Stimulated activated CD8-positive, alpha-beta memory T cell treated with anti-CD3 and anti-CD28 coated beads, Interleukin-7, amount 100 ng/mL, for 48 hours (primary cell): ENCODE data around the gene JAK1.
"Not testable (repeated sequence)": the region's sequence is repeated elsewhere in the genome, so short reads cannot be mapped to it uniquely, and the experiment has no call there.

Experiments
- DNase-seq, 2 donors: peaks; one replicate each; pipeline ENCODE4 v3.0.0-alpha.2; 2020; ENCODE audit warnings: low read depth in 1 of 2; ENCODE audit errors: extremely low read depth in 1 of 2

Gene JAK1

DNA sequence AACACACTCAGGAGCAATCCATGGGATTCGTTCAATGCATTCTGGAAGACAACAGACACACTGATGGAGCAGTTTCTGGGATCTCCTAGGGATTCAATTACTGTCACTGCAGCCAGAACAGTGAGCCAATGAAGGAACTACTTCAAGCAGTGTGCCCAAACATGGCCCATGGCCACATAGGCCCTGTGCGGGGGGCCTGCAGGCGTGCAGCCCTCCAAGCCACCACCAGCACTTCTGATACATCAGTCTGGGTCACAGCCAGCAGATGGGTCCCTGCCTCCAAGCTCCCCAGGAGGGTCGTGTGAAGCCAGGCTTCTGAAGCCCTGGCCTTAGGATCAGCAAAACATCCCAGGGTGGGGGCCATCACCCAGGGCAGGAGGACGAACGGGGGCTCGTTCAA is 122.2 kb downstream of the JAK1 start:
- no peak for DNase-seq

DNA sequence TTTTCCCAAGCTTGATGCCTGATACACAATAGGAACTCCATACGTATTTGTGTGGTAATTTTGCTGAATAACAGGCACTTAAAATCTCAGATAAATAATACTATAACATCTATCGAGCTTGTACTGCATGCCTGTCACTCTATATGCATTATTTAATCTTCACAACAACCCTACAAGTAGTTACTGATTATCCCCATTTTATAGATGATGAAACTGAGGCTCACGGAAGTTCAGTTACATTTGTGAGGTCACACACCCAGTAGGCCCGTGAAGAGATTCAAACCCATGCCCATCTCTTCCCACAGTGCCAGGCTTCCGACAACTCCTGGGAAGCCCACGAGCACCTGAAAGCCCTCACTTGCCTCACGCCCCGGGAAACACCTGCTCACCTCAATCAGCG is 122.7 kb downstream of the JAK1 start:
- DNase-seq: no peak

DNA sequence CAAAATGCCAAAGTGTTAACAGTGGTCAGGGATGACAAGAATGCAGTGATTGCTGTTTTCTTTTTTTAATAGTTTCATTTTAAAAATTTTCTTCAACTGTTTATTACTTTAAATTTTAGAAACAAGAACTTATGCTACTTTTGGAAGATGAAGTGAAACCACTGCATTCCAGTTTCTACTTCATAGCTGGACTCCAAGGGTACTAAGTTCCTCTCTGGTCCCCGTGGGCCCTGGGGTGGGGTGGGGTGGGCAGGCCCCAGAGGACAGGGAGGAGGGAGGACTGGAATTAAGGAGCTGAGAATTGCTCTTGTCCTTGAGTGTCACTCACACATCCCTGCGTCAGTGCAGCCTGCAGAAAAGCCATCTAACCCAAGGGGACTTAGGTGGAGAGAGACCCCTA is 124.1 kb downstream of the JAK1 start:
- no peak for DNase-seq

DNA sequence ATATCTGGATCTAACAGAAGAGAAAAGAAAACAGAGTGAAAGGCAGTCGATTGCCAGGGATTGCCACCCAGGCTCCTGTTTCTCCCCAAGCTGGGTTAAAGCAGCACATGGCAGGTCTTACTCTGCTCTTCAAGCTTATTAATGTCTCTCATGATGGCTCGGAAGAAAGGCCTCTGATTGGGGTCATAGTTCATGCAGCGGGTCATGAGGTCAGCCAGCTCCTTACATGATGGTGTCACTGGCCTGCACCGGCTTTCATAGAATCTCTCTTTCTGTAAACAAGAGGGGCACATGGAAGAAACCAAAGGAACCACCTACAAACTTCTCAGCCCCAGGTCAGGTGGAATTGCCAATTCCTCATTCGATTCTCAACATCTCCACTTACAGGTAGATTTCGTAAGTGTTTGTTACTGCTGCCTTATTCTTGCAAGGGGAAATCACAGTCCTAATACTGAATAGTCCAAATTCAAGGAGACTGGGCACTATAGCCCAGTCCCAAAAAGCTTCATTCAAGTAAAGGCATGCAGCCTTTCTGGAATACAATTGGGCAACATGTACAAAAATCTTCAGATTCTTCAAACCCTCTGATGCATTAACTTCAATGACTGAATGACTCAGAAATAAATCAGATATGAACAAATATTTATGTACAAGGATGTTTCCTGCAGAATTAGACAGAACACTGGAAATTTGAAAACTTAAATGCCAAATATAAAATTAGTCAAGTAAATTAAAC is 124.9 kb downstream of the JAK1 start:
- no peak for DNase-seq

- DNase-seq: no peak
These were observed 126.5 kb downstream of the JAK1 start for GRCh38 chr1:64839732-64840405.

- no peak for DNase-seq
These were observed 127.1 kb downstream of the JAK1 start for GRCh38 chr1:64839261-64839660.

DNA sequence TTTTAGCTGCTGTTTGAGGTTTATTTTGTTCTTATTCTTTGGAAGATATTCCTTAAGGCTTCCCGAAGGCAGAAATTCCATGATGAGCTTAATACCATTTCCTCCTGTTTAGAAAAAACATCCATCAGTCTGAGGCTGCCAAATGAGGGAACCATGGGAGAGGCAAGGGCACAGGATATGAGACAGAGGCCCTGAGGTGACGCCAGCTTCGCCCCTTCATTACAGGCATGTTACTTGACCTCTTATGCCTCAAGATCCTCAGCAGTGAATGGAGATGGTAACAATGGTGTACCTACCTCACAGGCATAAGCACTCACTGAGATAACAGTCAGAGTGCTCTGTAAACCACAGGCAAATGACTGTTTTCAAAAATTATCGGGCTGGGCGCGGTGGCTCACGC is 127.9 kb downstream of the JAK1 start:
- no peak for DNase-seq

GRCh38 chr1:64836802-64837201 is 129.5 kb downstream of the JAK1 start:
- DNase-seq: no peak

- no peak for DNase-seq
These were observed 131.6 kb downstream of the JAK1 start for GRCh38 chr1:64834734-64835133.

DNA sequence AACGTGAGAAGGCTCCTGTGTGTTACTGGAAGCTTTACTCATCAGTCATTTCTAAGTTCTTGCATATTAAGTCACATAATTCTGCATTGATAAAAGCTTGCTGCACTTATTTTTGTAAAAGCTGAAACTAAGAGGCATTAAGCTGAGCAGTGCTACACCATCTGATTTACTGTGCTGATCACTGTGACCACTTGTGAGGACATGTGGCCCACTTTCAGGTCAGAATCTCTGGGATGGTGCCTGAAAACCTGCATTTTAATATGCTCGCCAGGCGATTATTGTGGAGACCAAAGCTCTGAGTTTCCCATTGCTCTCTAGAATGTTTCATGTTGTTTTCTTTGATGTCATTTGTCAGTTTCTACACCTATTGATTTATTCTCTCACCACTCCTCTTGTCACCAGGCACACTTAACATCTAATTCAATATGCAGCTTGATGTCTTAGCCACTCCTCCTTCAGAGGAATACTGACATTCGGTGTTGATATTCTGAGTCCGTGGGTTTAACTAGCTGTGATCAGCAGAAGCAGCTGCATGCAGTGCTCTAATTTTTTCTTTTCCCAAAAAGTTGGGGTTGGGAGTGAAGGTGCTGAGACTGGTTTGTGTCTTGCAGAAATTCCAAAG is 136.2 kb downstream of the JAK1 start:
- no peak for DNase-seq

- no peak for DNase-seq
These were observed 136.8 kb downstream of the JAK1 start for GRCh38 chr1:64829411-64830029.

DNA sequence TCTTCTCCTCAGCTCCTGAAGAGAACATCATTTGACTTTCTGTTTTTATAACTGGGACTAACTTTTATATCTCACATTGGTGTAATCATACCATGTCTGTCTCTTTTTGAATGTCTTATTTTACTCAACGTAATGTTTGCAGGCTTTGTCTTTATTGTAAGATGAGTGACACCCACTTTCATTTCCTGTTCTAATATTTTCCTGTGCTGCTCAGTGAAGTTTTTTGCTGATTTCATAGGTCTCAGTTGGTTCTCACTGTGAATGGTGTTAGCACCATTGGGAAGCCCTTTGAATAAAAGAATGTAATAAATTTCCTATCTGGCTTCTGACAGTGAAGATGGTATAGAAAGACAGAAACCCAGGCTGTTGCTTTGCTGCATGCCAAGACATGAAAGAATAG is 137.5 kb downstream of the JAK1 start:
- no peak for DNase-seq

DNA sequence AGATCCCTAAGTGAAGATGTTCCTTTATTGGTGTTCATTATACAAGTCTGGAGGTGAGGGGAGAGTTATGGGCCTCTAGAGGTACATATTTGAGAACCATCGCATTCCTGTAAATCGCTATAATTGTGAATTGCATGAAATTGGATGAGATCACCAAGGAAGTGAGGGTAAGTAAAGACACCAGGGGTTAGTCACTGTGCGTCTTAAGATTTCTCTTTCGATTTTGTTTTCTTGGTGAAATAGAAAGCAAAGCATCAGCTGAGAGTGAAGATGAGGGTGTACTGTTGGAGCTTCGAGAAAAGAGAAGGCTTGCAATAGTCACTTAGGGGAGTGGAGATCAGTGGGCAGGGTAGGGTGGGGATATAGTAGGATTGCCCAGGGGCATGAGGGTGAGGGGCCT is 139.4 kb downstream of the JAK1 start:
- DNase-seq: no peak

DNA sequence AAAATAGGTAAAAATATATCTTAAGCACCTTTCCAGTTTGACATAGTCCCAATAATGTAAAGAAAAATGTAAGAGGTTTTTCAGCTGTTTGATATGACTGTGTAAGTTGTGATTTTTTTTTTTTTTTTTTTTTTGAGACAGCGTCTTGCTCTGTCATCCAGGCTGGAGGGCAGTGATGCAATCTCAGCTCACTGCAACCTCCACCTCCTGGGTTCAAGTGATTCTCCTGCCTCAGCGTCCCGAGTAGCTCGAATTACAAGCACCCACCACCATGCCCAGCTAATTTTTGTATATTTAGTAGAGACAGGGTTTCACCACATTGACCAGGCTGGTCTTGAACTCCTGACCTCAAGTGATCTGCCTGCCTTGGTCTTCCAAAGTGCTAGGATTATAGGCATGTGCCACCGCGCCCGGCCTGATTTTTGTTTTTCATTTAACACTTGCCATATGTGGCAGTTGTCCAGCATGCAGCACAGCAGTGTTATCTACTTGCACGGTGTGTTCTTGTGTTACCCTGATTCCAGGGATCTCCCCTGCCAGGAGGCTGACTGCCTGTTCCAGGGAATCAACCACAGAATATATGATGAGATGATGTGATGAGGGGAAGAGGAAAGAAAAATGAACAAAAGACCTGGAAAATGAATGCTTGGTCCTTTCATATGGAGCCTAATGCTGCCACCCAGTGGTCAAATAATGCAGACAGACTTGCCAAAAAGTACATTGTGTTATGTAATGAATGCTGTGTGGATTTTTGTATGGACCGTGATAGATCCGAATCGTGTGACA is 142.5 kb downstream of the JAK1 start:
- DNase-seq: peak in 1 of 2 donors; percentile 26

- no peak for DNase-seq
These were observed 143.7 kb downstream of the JAK1 start for GRCh38 chr1:64822621-64823020.

DNA sequence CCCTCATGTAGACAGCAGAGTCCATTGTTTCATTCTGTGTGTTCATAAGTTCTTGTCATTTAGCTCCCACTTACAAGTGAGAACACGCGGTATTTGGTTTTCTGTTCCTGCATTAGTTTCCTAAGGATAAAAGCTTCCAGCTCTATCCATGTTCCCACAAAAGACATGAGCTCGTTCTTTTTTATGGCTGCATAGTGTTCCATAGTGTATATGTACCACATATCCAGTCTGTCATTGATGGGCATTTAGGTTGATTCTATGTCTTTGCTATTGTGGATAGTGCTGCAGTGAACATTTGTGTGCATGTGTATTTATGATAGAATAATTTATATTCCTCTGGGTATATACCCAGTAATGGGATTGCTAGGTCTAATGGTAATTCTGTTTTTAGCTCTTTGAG is 145.8 kb downstream of the JAK1 start:
- DNase-seq: not testable (repeated sequence)

DNA sequence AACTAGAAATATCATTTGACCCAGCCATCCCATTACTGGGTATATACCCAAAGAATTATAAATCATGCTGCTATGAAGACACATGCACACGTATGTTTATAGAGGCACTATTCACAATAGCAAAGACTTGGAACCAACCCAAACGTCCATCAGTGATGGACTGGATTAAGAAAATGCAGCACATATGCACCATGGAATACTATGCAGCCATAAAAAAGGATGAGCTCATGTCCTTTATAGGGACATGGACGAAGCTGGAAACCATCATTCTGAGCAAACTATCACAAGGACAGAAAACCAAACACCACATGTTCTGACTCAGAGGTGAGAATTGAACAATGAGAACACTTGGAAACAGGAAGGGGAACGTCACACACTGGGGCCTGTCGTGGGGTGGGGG is 149.0 kb downstream of the JAK1 start:
- not testable (repeated sequence) for DNase-seq

DNA sequence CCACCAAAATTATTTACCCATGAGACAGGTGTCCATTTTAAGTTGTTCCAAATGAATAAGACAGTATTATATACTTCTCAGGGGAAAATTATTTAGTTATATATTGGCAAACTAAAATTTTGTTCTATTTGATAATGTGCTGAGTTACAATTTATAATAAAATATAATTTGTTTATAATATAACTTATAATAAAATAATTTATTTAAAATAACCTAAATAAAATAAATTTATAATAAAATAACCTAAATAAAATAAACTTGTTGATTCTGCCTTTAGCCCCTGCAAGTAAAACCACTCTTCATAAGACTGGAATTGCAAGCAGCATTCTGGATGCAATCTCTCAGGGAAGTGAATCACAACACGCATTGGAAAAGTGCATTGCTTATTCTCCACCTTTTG is 151.9 kb downstream of the JAK1 start:
- DNase-seq: no peak

DNA sequence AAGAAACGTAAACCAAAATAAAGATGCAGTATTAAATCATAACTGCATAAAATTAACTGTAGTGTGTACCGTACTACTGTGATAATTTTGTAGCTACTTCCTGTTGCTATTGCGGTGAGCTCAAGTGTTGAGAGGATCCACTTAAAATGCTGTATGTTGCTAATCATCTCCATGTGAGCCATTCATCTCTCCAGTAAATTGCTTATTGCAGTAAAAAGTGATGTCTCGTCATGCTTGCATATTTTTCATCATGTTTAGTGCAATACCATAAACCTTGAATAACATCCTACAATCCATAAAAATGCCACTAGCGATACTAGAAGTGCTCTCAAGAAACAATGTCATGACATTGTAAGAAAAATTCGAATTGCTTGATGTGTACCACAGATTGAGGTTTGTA is 155.2 kb downstream of the JAK1 start:
- DNase-seq: no peak

- no peak for DNase-seq
These were observed 156.3 kb downstream of the JAK1 start for GRCh38 chr1:64810001-64810400.

DNA sequence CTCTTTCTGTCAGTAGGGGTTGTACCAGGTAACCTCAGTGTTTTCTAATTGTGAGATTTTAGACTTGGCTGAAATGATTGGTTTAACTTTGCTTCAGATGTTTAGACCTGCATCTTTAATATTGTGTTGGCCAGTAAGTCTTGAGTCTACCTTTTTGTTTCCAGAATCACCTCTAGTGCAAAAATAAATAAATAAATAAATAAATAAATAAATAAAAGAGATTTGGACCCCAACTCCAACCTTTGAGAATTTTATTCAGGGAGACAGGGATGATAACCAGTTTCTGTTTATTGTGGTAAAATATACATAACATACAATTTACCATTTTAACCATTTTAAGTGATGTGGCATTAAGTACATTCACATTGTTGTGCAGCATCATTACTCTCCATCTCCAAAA is 157.0 kb downstream of the JAK1 start:
- no peak for DNase-seq
